GM19238 (cell line): ENCODE measurements around the gene PRMT3.
"Not testable (repeated sequence)": the region's sequence is repeated elsewhere in the genome, so short reads cannot be mapped to it uniquely, and the experiment has no call there.

Source experiments
- DNase-seq: peaks from one replicate; pipeline ENCODE4 v3.0.0; 2011; ENCODE audit warnings: low spot score; ENCODE audit not compliant: insufficient read length

Gene PRMT3

GRCh38 chr11:20453657-20454316 lies 66.3 kb downstream of the PRMT3 start:
- DNase-seq, result no peak

DNA sequence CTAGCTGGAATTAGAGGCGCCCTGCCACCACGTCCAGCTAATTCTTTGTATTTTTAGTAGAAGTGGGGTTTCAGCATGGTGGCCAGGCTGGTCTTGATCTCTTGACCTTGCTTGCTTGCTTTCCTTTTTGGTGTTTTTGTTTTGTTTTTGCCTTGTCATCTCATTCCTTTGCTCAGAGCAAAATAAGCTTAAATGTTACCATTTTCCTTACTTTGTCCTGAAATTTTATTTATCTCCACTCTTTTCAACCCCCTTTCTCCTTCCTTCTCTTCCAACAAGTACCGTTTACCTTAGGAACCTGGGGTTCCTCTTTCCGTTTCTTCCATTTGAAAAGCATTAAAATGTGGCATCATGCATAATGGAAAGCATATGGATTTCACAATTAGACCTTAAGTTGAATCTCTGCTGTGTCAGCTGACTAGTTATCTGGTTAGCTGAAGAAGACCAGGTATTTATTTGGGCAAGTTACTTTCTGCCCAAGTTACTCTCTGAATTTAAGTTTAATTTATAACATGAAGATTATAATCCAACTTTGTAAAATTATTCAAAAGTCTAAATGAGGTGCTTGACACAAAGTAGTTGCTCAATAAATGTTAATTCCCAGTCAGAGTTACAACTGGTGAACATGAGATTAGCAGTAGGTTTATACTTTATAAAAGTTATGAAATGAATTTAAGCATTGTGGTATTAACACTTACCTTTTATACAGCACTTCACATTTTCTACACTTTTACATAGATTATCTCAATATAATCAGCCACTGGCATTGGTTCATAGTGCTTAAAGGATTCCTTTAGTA lies 69.7 kb downstream of the PRMT3 start:
- DNase-seq, result no peak

- DNase-seq, result no peak
These were observed 70.6 kb downstream of the PRMT3 start for GRCh38 chr11:20457934-20458680.

DNA sequence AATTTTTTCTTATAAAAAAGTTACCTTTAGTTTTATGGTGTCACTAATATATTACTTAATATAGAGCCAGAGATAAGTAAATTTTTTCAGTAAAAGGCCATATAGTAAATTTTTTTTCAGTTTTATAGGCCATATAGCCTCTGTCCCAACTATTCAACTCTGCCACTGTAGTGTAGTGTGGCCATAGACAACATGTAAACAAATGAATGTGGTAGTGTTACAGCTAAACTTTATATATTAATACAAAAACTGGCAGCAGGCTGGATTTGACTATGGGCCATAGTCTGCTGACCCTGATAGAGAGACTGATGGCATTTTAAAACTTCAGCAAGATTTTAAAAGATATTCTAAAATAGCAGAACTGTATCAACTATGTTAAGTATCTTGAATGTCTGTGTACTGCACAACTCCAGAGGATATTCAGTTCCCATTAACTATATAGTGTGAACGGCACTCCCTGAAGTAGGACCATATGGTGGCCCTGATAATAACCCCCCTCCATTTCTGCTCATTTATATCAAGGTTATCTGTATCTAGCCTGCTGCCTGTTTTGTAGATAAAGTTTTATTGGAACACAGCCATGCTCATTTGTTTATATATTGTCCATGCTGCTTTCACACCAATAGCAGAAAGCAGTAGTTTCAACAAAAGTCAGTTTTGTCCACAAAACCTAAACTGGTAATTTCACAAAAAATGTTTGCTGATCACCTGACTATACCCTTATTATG lies 71.6 kb downstream of the PRMT3 start:
- DNase-seq, result no peak

GRCh38 chr11:20459865-20460264 lies 72.3 kb downstream of the PRMT3 start:
- no peak for DNase-seq

DNA sequence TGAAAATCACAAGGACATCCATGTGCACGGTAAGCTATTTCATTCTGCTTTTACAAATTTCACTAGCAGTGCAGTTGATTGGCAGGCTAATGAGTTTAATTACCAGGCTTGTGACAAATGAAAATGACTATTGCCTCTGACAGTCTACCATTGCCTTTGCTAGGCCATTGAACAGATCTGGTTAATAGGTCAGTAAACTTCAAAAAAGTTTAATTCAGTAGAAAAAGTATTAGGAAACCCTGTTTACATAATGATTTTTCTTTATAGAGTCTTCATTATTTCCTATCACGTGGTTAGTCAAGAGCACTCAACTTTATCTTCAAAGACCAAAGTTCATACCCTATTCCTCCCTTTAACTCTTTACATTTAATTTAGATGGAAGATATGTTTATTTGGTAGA lies 77.0 kb downstream of the PRMT3 start:
- no peak for DNase-seq

- DNase-seq, result no peak
These were observed 80.1 kb downstream of the PRMT3 start for GRCh38 chr11:20467487-20468185.

DNA sequence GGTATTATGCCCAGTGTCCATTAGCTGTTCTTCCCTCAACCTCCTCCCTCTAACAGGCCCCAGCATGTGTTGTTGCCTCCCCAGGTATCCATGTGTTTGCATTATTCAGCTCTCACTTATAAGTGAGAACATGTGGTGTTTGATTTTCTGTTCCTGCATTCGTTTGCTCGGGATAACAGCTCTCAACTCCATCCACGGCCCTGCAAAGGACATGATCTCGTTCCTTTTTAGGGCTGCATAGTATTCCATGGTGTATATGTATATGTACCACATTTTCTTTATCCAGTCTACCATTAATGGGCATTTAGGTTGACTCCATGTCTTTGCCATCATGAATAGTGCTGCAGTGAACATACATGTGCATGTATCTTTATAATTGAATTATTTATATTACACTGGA lies 82.8 kb downstream of the PRMT3 start:
- DNase-seq, result no peak

DNA sequence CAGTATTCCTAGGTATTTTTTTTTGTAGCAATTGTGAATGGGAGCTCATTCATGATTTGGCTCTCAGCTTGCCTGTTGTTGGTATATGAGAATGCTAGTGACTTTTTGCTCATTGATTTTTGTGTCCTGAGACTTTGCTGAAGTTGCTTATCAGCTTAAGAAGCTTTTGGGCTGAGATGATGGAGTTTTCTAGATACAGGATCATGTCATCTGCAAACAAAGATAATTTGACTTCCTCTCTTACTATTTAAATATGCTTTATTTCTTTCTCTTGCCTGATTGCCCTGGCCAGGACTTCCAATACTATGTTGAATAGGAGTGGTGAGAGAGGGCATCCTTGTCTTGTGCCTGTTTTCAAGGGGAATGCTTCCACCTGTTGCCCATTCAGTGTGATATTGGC lies 84.4 kb downstream of the PRMT3 start:
- not testable (repeated sequence) for DNase-seq

GRCh38 chr11:20474176-20474881 lies 86.8 kb downstream of the PRMT3 start:
- DNase-seq, result no peak

DNA sequence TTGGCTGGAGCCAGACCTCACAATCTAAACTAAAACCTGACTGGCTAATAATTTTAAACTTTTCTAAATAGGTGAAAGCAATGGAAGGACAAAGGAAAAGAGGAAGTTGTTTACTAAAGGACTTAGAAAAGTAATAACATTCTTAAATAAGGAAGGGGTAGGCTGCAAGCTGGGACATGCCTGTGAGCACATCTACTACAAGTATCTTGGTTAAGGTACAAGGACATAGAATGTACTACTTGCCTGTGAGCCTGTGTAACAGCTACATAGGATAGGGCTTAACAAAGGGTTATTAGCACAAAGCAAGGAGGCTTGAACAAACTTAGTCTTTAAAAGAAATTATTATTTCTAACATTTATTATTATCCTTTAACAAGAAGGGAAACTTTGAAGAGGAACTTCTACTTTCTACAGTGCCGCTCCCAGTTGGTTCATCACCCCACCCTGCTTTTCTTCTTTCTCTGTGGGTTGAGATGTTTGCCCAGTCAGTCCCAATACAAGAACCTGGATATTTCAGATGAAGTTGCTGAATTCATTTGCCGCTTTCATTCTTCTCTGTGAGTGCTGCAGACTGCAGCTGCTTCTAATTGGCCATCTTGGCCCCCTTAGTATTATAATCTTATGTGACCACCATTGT lies 87.5 kb downstream of the PRMT3 start:
- DNase-seq, result no peak

DNA sequence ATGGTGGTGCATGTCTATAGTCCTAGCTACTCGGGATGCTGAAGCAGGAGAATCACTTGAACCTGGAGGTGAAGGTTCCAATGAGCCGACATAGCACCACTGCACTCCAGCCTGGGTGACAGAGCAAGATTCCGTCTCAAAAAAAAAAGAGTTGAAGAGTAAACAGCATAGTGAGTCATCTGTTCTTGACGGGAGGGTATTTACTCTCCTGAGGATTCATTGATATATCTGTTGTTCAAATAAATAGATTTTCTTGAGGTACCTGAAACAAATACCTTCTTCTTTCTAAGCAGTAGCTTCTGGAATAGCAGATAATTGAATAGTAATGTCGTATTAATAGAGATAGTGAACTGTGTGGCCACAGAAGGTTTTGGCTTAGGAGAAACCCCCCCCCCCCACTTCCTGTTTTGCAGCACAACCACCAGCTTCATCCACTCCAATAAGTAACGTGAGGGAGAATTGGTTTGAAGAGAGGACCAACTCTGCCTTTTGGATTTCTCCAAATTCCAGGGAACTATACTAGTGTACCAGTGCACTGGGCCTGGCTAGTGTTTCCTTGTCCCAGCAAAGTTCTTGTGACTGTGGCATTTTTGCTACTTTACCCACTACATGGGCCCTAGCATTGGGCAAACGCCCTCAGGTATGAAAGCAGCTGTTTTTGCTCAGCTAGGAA lies 90.0 kb downstream of the PRMT3 start:
- no peak for DNase-seq

GRCh38 chr11:20479513-20479912 lies 92.0 kb downstream of the PRMT3 start:
- DNase-seq, result no peak

- DNase-seq, result no peak
These were observed 96.4 kb downstream of the PRMT3 start for GRCh38 chr11:20483931-20484330.

- not testable (repeated sequence) for DNase-seq
These were observed 96.9 kb downstream of the PRMT3 start for GRCh38 chr11:20484416-20484815.

GRCh38 chr11:20488352-20488751 lies 100.8 kb downstream of the PRMT3 start:
- no peak for DNase-seq

- no peak for DNase-seq
These were observed 102.4 kb downstream of the PRMT3 start for GRCh38 chr11:20489948-20490347.

DNA sequence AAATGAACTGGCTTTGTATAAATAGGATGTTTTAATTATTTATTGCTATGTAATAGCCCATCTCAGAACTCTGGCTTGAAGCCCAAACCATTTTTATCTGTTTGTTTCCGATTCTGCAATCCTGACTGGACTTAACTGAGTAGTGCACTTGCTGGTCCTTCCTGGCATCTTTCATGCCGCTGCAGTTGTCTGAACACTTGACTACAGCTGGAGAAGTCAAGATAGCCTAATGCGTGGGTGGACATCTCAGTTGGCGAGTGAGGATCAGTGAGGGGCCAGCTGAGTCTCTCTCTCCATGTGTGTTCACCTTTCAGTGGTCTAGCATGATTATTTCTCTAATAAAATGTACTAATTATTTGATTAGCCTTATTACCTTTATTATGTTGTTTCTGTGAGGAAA lies 105.8 kb downstream of the PRMT3 start:
- DNase-seq, result no peak

DNA sequence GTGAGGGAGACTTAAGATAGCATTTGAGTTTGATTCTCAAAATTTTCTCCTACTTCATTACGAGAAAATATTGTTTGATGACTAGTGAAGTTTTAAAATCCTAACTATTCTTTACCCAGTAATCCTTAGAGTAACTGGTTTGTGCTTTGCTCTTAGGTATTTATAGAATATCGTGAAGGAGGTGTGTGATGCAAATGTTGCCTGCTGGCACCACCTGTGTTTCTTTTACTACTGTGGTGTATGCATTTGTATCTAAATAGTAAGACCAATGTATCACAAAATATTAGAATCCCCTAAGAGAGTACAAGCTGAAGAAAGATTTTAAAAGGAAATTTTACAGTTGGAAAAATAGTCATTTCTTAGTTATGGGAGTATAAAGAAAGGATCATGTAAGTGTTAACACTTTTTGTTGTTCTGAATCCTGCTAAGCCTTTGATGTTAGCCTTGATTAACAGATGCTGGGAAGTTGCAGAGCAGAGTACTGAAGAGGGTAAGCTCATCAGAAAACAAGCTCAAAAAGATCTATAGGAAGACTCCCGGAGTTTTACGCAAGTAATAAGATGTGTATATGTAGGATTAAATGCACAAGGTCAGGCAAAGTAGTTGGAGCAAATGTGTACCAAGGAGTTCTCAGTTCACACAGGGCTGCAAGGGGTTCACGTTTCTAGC lies 109.7 kb downstream of the PRMT3 start:
- DNase-seq, result no peak
